ENCODE data around the gene C1QTNF2.

GRCh38 chr5:160370713-160371034 lies 248 bp upstream of the C1QTNF2 start:
- TF ChIP-seq CTCF (IDR thresholded peaks at IDR 0.05), result no peak
- TF ChIP-seq POLR2A (IDR thresholded peaks at IDR 0.05), result no peak

Data from thyroid gland (tissue), 4 donors.